ENCODE measurements around the gene FAM43B. TPM values are rescaled to one million over a fixed set of nuclear protein-coding genes. Genes with fewer than 3 reads are reported as not detected.

The FAM43B gene
- total RNA-seq, 4 donors from 2014 or later: 0.09 to 0.10 TPM; not detected in 2

- intact Hi-C loops (cut with DNase I; ENCODE audit: low total_unique reads) (no loop called here), in situ Hi-C loops (cut with MboI; ENCODE audit: low sequenced_read_pairs in 4 of 4) (no loop called here)
- Histone ChIP-seq H3K27ac (no peak overlapping the region), H3K36me3 (no peaks in the 10 kb centered on the region), H3K27me3 (no peaks in the 10 kb centered on the region), H3K9me3 (no peaks in the 10 kb centered on the region), H3K4me3 (no peak overlapping the region), H3K4me1 (no peaks in the 10 kb centered on the region)
- no peak for ATAC-seq
- no peak for TF ChIP-seq POLR2A (IDR thresholded peaks at IDR 0.05)
- TF ChIP-seq CTCF (IDR thresholded peaks at IDR 0.05 in 4 of 5, conservative IDR thresholded peaks at IDR 0.05 in 1 of 5): no peak
- no peak for DNase-seq
Observed at GRCh38 chr1:20578062-20578461, 25.7 kb downstream of the FAM43B start.

DNA sequence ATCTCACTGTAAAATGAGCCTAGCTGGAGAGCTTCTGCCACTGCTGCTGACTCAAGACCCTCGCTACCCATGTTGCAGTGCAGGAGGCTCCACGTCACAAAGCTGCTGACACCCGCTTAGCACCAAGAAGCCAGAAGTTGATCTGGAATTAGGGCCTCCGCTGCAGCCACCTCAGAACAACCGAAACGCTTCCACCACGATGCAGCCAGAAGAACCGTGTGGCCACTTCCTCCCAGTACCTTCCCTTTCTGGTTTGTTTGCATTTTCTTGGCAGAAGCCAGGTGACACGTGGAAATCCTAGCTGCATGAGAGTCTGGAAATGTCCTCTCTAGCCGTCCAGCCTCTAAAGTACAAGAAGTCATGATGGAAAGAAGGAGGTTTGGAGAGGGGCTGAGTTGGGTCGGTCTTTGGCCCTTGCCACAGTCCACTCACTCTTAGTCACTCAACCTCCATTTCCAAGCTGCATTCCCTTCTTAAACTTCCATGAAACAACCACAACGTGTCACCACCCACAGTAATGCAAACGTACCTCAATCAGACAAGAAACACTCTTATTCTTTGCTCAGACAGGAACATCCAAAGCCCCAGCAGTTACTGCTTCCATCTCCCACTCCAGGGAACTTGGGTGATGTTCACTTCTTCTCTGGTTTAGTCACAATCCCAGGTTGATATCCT lies 26.5 kb downstream of the FAM43B start:
- ATAC-seq: no peak
- intact Hi-C loops (cut with DNase I; ENCODE audit: low total_unique reads): no loop called here

DNA sequence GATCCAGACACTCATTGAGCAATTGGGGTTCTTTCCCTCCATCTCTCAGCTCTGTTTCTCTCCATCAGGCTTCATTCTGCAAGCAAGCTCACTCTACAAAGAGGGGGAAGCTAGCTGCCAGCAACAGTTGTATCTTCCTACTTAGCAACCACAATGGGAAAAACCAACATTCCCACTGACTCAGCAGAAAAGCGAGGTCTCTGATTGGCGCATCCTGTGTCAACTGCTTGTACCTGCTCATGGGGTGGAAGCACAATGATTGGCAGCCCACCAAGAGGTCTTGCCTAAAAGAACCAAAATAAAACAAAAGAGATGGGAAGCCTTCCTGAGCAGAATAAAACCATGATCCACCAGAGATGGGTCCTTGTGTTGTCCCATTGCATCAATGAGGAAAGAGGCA lies 32.5 kb downstream of the FAM43B start:
- no peak for TF ChIP-seq POLR2A (IDR thresholded peaks at IDR 0.05)
- TF ChIP-seq CTCF (IDR thresholded peaks at IDR 0.05 in 4 of 5, conservative IDR thresholded peaks at IDR 0.05 in 1 of 5): no peak
- Histone ChIP-seq H3K9me3 (no peaks in the 10 kb centered on the region), H3K4me1 (peaks cover 0 to 3% of the 10 kb centered on the region in 2 donors), H3K4me3 (no peak overlapping the region), H3K27ac (no peak overlapping the region), H3K36me3 (no peaks in the 10 kb centered on the region), H3K27me3 (peaks cover 16 to 19% (median 17%) of the 10 kb centered on the region in 3 donors)
- DNase-seq: no peak
- in situ Hi-C loops (cut with MboI; ENCODE audit: low sequenced_read_pairs in 4 of 4) (no loop called here), intact Hi-C loops (cut with DNase I; ENCODE audit: low total_unique reads) (no loop called here)
- ATAC-seq: no peak

More for the DNA sequence above, 26.5 kb downstream of the FAM43B start:
- H3K4me1 ChIP-seq: no peaks in the 10 kb centered on the region
- no peak overlapping the region for H3K27ac ChIP-seq
- no peak for DNase-seq
- H3K4me3 ChIP-seq: no peak overlapping the region
- no peaks in the 10 kb centered on the region for H3K36me3 ChIP-seq
- no peaks in the 10 kb centered on the region for H3K9me3 ChIP-seq
- in situ Hi-C loops (cut with MboI; ENCODE audit: low sequenced_read_pairs in 4 of 4): no loop called here
- TF ChIP-seq POLR2A (IDR thresholded peaks at IDR 0.05): no peak
- TF ChIP-seq CTCF (IDR thresholded peaks at IDR 0.05 in 4 of 5, conservative IDR thresholded peaks at IDR 0.05 in 1 of 5): no peak
- H3K27me3 ChIP-seq: no peaks in the 10 kb centered on the region

- TF ChIP-seq CTCF (IDR thresholded peaks at IDR 0.05 in 4 of 5, conservative IDR thresholded peaks at IDR 0.05 in 1 of 5) (no peak), POLR2A (IDR thresholded peaks at IDR 0.05) (no peak)
- H3K27me3 ChIP-seq: peaks cover 19 to 27% (median 20%) of the 10 kb centered on the region in 3 donors
- no peaks in the 10 kb centered on the region for H3K36me3 ChIP-seq
- peak overlapping the region in 1 of 4 donors; percentile 22 for H3K27ac ChIP-seq
- no peak overlapping the region for H3K4me3 ChIP-seq
- peaks cover 0 to 3% of the 10 kb centered on the region in 2 donors for H3K4me1 ChIP-seq
- intact Hi-C loops (cut with DNase I; ENCODE audit: low total_unique reads) (no loop called here), in situ Hi-C loops (cut with MboI; ENCODE audit: low sequenced_read_pairs in 4 of 4) (no loop called here)
- DNase-seq (peak in 1 of 2 donors; percentile 23), ATAC-seq (peak in 1 of 2 donors; percentile 22)
- H3K9me3 ChIP-seq: no peaks in the 10 kb centered on the region
Observed at GRCh38 chr1:20586953-20587660, 34.7 kb downstream of the FAM43B start.

Data from gastrocnemius medialis (tissue), 4 donors.